Measurements from ENCODE around the gene SPDYE6. TPM values are rescaled to one million over a fixed set of nuclear protein-coding genes. Genes with fewer than 3 reads are reported as not detected.
"Not testable (repeated sequence)": the region's sequence is repeated elsewhere in the genome, so short reads cannot be mapped to it uniquely, and the experiment has no call there.

SPDYE6 gene
- total and polyA plus RNA-seq, 4 donors: 2.4 TPM; not detected in 3

DNA sequence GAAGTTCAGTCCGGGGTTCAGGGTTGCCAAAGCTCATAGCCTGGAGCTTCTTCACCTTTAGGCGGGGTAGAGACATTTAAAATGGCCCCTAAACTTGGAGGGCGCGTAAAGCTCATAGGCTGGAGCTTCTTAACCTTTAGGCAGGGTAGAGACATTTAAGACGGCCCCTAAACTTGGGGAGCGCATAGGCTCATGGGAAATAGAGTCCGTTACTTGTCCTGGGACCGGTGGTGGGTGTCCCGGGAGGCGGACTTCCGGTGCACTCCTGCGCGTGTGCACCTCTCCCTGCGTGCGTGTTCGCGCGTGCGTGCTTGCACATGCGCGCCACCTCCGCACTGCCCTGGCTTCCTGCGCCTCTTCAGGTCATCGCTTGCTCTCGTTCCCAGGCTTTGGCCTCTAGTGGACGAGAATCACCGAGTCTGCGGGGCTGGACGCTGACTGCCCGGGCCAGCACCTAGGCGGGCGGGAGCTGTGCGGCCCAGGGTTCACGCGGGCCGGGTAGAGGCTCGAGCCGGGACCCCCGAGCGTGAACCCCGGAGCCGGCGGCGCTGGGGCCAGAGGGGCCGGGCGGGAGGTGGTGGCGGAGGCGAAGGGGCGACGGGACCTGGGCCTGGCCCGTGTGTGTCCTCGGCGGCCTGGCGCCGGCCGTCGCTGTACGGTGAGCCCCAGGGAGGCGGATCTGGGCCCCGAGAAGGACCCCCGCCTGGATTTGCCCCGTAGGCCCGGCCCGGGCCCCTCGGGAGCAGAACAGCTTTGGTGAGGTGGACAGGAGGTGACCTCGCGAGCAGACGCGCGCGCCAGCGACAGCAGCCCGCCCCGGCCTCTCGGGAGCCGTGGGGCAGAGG, 7.5 kb upstream of the SPDYE6 start (continued):
- TF ChIP-seq, protein P1, sequence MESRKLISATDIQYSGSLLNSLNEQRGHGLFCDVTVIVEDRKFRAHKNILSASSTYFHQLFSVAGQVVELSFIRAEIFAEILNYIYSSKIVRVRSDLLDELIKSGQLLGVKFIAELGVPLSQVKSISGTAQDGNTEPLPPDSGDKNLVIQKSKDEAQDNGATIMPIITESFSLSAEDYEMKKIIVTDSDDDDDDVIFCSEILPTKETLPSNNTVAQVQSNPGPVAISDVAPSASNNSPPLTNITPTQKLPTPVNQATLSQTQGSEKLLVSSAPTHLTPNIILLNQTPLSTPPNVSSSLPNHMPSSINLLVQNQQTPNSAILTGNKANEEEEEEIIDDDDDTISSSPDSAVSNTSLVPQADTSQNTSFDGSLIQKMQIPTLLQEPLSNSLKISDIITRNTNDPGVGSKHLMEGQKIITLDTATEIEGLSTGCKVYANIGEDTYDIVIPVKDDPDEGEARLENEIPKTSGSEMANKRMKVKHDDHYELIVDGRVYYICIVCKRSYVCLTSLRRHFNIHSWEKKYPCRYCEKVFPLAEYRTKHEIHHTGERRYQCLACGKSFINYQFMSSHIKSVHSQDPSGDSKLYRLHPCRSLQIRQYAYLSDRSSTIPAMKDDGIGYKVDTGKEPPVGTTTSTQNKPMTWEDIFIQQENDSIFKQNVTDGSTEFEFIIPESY (IDR thresholded peaks at IDR 0.05): peak; percentile 95

DNA sequence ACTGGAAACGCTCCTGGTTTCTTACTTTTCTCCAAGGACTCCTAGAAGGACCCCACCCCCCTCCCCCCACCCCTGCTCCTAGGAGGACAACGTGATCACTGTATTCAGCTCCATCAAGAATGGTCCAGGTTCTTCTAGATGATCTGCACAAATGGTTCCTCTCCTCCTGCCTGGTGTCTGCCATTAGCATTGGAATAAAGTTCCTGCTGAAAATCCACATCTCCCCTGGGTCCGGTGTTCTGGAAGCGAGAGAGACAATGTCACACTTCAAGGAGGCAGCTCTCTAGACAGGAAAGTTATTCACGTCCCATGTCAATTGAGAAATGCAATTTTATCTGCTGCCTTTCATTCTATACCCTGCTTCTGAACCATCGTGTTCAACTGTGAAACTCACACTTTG, 9.3 kb downstream of the SPDYE6 start:
- H3K27ac ChIP-seq (ENCODE audit: low read depth in 1 of 2, low read length in 2 of 2); DNase-seq (ENCODE audit: low spot score); H3K9ac ChIP-seq (ENCODE audit: low read depth in 1 of 2, low read length in 2 of 2); H3K36me3 ChIP-seq (ENCODE audit: control insufficient read depth in 4 of 4, insufficient read depth in 3 of 4, low read depth in 1 of 4, low read length in 3 of 4); H3K27me3 ChIP-seq (ENCODE audit: control insufficient read depth in 4 of 4, insufficient read depth in 4 of 4, low read length in 3 of 4); H3K4me1 ChIP-seq (ENCODE audit: control insufficient read depth in 4 of 4, insufficient read depth in 4 of 4, low read length in 3 of 4); H3K9me3 ChIP-seq (ENCODE audit: control insufficient read depth in 4 of 4, low read length in 3 of 4); H3K4me3 ChIP-seq (ENCODE audit: low read depth in 1 of 3, low read length in 3 of 3): not testable (repeated sequence)
- 76% methylated on average over 2 of the region's 6 CpGs for WGBS

DNA sequence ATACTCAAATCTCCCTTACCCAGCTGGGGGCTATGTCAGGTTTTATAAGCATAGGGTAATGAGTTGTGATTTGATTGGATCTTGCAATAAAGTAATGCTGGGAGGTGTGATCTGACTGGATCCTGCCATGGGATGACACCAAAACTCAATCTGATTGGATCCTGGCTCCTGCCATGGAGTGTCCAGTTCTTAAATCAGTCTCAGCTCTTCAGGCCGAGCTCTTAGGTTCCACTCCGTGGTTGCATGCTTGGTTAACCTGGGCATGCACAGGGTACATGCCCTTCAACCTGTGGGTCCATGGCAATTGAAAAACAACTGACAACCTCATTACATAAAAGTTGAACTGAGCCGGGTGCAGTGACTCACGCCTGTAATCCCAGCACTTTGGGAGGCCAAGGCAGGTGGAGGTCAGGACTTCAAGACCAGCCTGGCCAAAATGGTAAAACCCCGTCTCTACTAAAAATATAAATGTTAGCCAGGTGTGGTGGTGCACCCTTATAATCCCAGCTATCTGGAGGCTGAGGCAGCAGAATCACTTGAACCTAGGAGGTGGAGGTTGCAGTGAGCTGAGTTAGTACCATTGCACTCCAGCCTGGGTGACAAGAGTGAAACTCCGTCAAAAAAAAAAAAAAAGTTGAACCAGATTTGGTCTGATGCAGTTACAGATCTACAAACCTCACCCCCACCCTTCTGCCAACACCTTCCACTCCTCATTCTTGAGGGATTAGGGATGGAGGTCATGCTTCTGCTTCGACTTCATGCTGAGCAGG, 15.5 kb downstream of the SPDYE6 start:
- H3K27me3 ChIP-seq (ENCODE audit: control insufficient read depth in 4 of 4, insufficient read depth in 4 of 4, low read length in 3 of 4); H3K27ac ChIP-seq (ENCODE audit: low read depth in 1 of 2, low read length in 2 of 2); H3K36me3 ChIP-seq (ENCODE audit: control insufficient read depth in 4 of 4, insufficient read depth in 3 of 4, low read depth in 1 of 4, low read length in 3 of 4); DNase-seq (ENCODE audit: low spot score); H3K9ac ChIP-seq (ENCODE audit: low read depth in 1 of 2, low read length in 2 of 2); H3K9me3 ChIP-seq (ENCODE audit: control insufficient read depth in 4 of 4, low read length in 3 of 4); H3K4me3 ChIP-seq (ENCODE audit: low read depth in 1 of 3, low read length in 3 of 3); H3K4me1 ChIP-seq (ENCODE audit: control insufficient read depth in 4 of 4, insufficient read depth in 4 of 4, low read length in 3 of 4): not testable (repeated sequence)
- 78% methylated on average over 5 of the region's 7 CpGs for WGBS

DNA sequence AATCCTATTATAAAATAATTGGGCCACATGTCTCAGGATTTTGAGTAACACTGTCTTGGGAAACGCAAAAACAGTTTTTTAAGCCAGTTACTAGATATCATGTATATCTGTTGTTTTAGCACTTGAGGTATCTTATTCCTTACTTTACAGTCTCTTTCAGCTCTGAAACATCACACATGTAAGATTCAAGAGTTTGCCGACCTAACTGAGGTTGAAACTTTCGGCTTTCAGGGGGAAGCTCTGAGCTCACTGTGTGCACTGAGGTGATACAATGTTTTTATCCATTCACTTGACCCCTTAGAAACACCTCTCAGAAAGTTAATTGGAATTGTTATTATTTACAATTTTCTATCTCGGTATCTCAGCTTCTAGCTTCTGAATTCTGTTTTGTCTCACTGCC, 18.8 kb downstream of the SPDYE6 start:
- H3K4me1 ChIP-seq (ENCODE audit: control insufficient read depth in 4 of 4, insufficient read depth in 4 of 4, low read length in 3 of 4); H3K27ac ChIP-seq (ENCODE audit: low read depth in 1 of 2, low read length in 2 of 2); H3K36me3 ChIP-seq (ENCODE audit: control insufficient read depth in 4 of 4, insufficient read depth in 3 of 4, low read depth in 1 of 4, low read length in 3 of 4); H3K9ac ChIP-seq (ENCODE audit: low read depth in 1 of 2, low read length in 2 of 2); H3K4me3 ChIP-seq (ENCODE audit: low read depth in 1 of 3, low read length in 3 of 3); H3K9me3 ChIP-seq (ENCODE audit: control insufficient read depth in 4 of 4, low read length in 3 of 4); DNase-seq (ENCODE audit: low spot score); H3K27me3 ChIP-seq (ENCODE audit: control insufficient read depth in 4 of 4, insufficient read depth in 4 of 4, low read length in 3 of 4): not testable (repeated sequence)
- 85% methylated on average over 4 of the region's 4 CpGs for WGBS

DNA sequence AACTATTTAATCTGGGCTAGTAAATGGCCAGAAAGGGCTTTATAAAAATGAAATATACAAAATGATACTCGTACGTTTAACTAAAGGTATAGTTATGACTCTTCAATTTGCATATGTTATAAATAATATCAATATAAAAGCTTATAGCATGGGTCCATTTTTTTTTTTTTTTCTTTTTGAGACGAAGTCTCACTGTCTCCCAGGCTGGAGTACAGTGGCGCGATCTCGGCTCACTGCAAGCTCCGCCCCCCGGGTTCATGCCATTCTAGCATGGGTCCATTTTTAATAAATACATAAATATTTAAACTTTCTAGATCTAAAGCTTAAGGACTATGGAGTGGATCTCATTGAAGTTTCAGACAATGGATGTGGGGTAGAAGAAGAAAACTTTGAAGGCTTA, 19.2 kb downstream of the SPDYE6 start:
- H3K27ac ChIP-seq (ENCODE audit: low read depth in 1 of 2, low read length in 2 of 2): not testable (repeated sequence)
- 87% methylated on average over 5 of the region's 8 CpGs for WGBS

DNA sequence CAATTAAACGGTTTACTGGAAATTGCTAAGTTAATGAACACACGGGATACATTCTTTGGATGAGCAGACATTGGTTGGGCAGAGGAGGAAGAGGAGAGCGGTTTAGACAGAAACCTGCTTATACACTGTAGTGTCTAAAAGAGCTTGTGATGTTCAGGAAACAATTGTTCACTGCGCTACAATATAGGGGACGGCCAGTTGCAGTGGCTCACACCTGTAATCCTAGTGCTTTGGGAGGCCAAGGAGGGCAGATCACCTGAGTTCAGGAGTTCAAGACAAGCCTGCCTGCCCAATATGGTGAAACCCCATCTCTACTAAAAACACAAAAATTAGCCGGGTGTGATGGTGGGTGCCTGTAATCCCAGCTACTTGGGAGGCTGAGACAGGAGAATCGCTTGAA, 20.7 kb downstream of the SPDYE6 start:
- not testable (repeated sequence) for H3K27me3 ChIP-seq (ENCODE audit: control insufficient read depth in 4 of 4, insufficient read depth in 4 of 4, low read length in 3 of 4); DNase-seq (ENCODE audit: low spot score); H3K27ac ChIP-seq (ENCODE audit: low read depth in 1 of 2, low read length in 2 of 2); H3K9ac ChIP-seq (ENCODE audit: low read depth in 1 of 2, low read length in 2 of 2); H3K36me3 ChIP-seq (ENCODE audit: control insufficient read depth in 4 of 4, insufficient read depth in 3 of 4, low read depth in 1 of 4, low read length in 3 of 4); H3K9me3 ChIP-seq (ENCODE audit: control insufficient read depth in 4 of 4, low read length in 3 of 4); H3K4me3 ChIP-seq (ENCODE audit: low read depth in 1 of 3, low read length in 3 of 3); H3K4me1 ChIP-seq (ENCODE audit: control insufficient read depth in 4 of 4, insufficient read depth in 4 of 4, low read length in 3 of 4)
- 87% methylated on average over 7 of the region's 7 CpGs for WGBS

More for the DNA sequence above, 19.2 kb downstream of the SPDYE6 start:
- not testable (repeated sequence) for H3K9me3 ChIP-seq (ENCODE audit: control insufficient read depth in 4 of 4, low read length in 3 of 4); DNase-seq (ENCODE audit: low spot score); H3K9ac ChIP-seq (ENCODE audit: low read depth in 1 of 2, low read length in 2 of 2); H3K4me3 ChIP-seq (ENCODE audit: low read depth in 1 of 3, low read length in 3 of 3); H3K4me1 ChIP-seq (ENCODE audit: control insufficient read depth in 4 of 4, insufficient read depth in 4 of 4, low read length in 3 of 4); H3K36me3 ChIP-seq (ENCODE audit: control insufficient read depth in 4 of 4, insufficient read depth in 3 of 4, low read depth in 1 of 4, low read length in 3 of 4); H3K27me3 ChIP-seq (ENCODE audit: control insufficient read depth in 4 of 4, insufficient read depth in 4 of 4, low read length in 3 of 4)

DNA sequence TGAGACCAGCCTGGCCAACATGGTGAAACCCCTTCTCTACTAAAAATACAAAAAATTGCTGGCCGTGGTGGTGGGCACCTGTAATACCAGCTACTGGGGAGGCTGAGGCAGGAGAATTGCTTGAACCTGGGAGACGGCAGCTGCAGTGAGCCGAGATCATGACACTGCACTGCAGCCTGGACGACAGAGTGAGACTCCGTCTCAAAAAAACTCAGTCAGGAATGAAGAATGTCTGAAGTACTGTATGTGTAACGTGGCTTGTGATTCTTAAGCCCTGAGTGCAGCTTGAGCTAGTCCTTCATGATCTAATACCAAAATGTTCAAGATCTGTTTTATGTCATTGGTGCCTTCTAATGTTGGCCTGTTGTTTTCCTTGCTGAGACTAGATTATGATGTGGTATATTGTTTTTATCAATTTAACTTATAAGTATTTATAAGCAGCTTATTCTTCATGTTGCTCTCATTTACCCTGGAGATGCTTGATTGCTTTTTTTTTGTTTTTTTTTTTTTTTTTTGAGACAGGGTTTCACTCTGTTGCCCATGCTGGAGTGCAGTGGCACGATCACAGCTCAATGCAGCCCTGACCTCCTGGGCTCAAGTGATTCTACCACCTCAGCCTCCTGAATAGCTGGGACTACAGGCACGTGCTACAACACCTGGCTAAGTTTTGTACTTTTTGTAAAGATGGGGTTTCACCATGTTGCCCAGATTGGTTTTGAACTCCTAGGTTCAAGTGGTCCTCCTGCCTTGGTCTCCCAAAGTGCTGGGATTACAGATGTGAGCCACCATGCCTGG, 25.4 kb downstream of the SPDYE6 start:
- H3K9me3 ChIP-seq (ENCODE audit: control insufficient read depth in 4 of 4, low read length in 3 of 4); DNase-seq (ENCODE audit: low spot score): not testable (repeated sequence)
- 88% methylated on average over 8 of the region's 8 CpGs for WGBS

DNA sequence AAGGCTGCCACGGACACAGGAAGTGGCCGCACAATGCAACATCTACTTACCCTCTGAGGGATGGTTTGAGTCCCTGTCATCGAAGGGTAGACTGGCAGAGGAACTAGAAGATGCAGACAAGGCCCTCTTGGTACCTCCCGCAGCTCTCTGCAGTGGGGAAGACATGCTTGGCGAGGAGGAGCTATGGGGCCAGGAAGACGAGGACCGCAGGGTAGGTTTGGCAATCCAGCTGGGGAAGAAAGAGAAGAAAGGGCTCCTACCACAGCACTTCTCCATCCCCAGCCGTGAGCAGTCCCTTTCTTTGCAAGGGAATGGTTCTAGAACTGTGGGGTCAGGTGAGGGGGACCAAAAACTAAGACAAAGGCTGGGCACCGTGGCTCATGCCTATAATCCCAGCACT, 26.9 kb downstream of the SPDYE6 start:
- H3K27ac ChIP-seq (ENCODE audit: low read depth in 1 of 2, low read length in 2 of 2); H3K4me1 ChIP-seq (ENCODE audit: control insufficient read depth in 4 of 4, insufficient read depth in 4 of 4, low read length in 3 of 4); H3K9me3 ChIP-seq (ENCODE audit: control insufficient read depth in 4 of 4, low read length in 3 of 4); H3K4me3 ChIP-seq (ENCODE audit: low read depth in 1 of 3, low read length in 3 of 3); H3K36me3 ChIP-seq (ENCODE audit: control insufficient read depth in 4 of 4, insufficient read depth in 3 of 4, low read depth in 1 of 4, low read length in 3 of 4); H3K27me3 ChIP-seq (ENCODE audit: control insufficient read depth in 4 of 4, insufficient read depth in 4 of 4, low read length in 3 of 4); H3K9ac ChIP-seq (ENCODE audit: low read depth in 1 of 2, low read length in 2 of 2); DNase-seq (ENCODE audit: low spot score): not testable (repeated sequence)
- 74% methylated on average over 9 of the region's 9 CpGs for WGBS

More for the DNA sequence above, 25.4 kb downstream of the SPDYE6 start:
- H3K4me1 ChIP-seq (ENCODE audit: control insufficient read depth in 4 of 4, insufficient read depth in 4 of 4, low read length in 3 of 4); H3K36me3 ChIP-seq (ENCODE audit: control insufficient read depth in 4 of 4, insufficient read depth in 3 of 4, low read depth in 1 of 4, low read length in 3 of 4); H3K27ac ChIP-seq (ENCODE audit: low read depth in 1 of 2, low read length in 2 of 2); H3K27me3 ChIP-seq (ENCODE audit: control insufficient read depth in 4 of 4, insufficient read depth in 4 of 4, low read length in 3 of 4); H3K4me3 ChIP-seq (ENCODE audit: low read depth in 1 of 3, low read length in 3 of 3); H3K9ac ChIP-seq (ENCODE audit: low read depth in 1 of 2, low read length in 2 of 2): not testable (repeated sequence)
